Endothelial cell of umbilical vein (primary cell): ENCODE data around the gene RGS11. TPM values are rescaled to one million over a fixed set of nuclear protein-coding genes. Genes with fewer than 3 reads are reported as not detected.

Experiments
- BruUV-seq: library from RNA; stranded (reverse); fragments of 400-500 nt; replicated peaks from 2 replicates; lab custom pipeline; 2021; lab: Mats Ljungman, UMichigan
- CTCF ChIA-PET: fragments of 300-600, 350-600 bp; sonication (Branson Sonifier 250); formaldehyde crosslinking; loops from one replicate; lab custom pipeline; 2021; ENCODE audit warnings: antibody characterized with exemption, inconsistent platforms; lab: Charles Lee
- POLR2A ChIA-PET: fragments of 300-600, 350-600 bp; sonication (Branson Sonifier 250); formaldehyde crosslinking; loops from one replicate; lab custom pipeline; 2021; ENCODE audit warnings: antibody characterized with exemption, inconsistent platforms; lab: Charles Lee
- DNase-seq: peaks from one replicate; pipeline ENCODE4 v3.0.0-alpha.2; 2011; ENCODE audit warnings: low read depth, low spot score
- FAIRE-seq: peaks from 2 replicates; lab custom pipeline; 2011; peaks lifted over from hg19 to GRCh38; lab: Jason Lieb, UNC
- H2AFZ ChIP-seq: 2 replicates; pipeline ENCODE4 v1.6.0; 2012; ENCODE audit warnings: low read depth, low read length, control low read depth, inconsistent platforms
- H3K27ac ChIP-seq: 2 replicates; pipeline ENCODE4 v1.5.1; 2011; ENCODE audit warnings: low read depth, mild to moderate bottlenecking, control low read depth, low read length, moderate library complexity; ENCODE audit not compliant: insufficient read depth
- H3K27me3 ChIP-seq, 2 experiments: 2 replicates each; pipeline versions ENCODE4 v1.6.0 to v1.6.1; 2011; ENCODE audit warnings: low read length in 2 of 2, mixed read lengths in 1 of 2; ENCODE audit not compliant: control insufficient read depth in 2 of 2, insufficient read depth in 2 of 2
- H3K36me3 ChIP-seq, 2 experiments: 2 replicates in 1 of 2; 3 replicates in 1 of 2; pipeline ENCODE4 v1.5.1; 2011; ENCODE audit warnings: low read length in 2 of 2, mild to moderate bottlenecking in 1 of 2, moderate library complexity in 1 of 2; ENCODE audit not compliant: control insufficient read depth in 2 of 2, insufficient read depth in 2 of 2; ENCODE audit errors: extremely low read depth in 1 of 2
- H3K4me1 ChIP-seq: 3 replicates; pipeline ENCODE4 v1.5.1; 2011; ENCODE audit warnings: mild to moderate bottlenecking, low read length; ENCODE audit not compliant: control insufficient read depth, insufficient read depth; ENCODE audit errors: extremely low read depth
- H3K4me2 ChIP-seq: 2 replicates; pipeline ENCODE4 v1.6.1; 2011; ENCODE audit warnings: low read length, control low read depth, mixed read lengths; ENCODE audit not compliant: insufficient read depth
- H3K4me3 ChIP-seq, 3 experiments: fragments of 200-600 bp in 1 of 3; sonication (generic), shearing (Covaris generic) in 1 of 3; replicated peaks in 1 of 3; 2 replicates each; pipeline ENCODE4 v1.5.1; 2011 to 2016; ENCODE audit warnings: control low read depth in 3 of 3, low read length in 3 of 3, mild to moderate bottlenecking in 2 of 3, inconsistent platforms in 1 of 3, low read depth in 1 of 3, moderate library complexity in 1 of 3; ENCODE audit not compliant: insufficient read depth in 1 of 3
- H3K79me2 ChIP-seq: 2 replicates; pipeline ENCODE4 v1.6.0; 2012; ENCODE audit warnings: low read length, inconsistent platforms; ENCODE audit not compliant: control insufficient read depth, insufficient read depth
- H3K9ac ChIP-seq: replicated peaks from 2 replicates; pipeline ENCODE3; 2011; ENCODE audit warnings: low read length, control low read depth; ENCODE audit not compliant: insufficient read depth; ENCODE audit errors: extremely low read depth
- H3K9me1 ChIP-seq: replicated peaks from 3 replicates; pipeline ENCODE4 v1.6.0; 2011; ENCODE audit warnings: mild to moderate bottlenecking, low read length; ENCODE audit not compliant: control insufficient read depth, insufficient read depth; ENCODE audit errors: extremely low read depth
- H3K9me3 ChIP-seq: replicated peaks from 2 replicates; pipeline ENCODE4 v1.5.1; 2012; ENCODE audit warnings: low read length, inconsistent platforms; ENCODE audit not compliant: control insufficient read depth, insufficient read depth
- H4K20me1 ChIP-seq: replicated peaks from 2 replicates; pipeline ENCODE3; 2011; ENCODE audit warnings: mild to moderate bottlenecking, low read length; ENCODE audit not compliant: control insufficient read depth, insufficient read depth; ENCODE audit errors: extremely low read depth
- CTCF ChIP-seq, 2 donors: IDR thresholded peaks; 1 replicate in 1 of 2; 2 replicates in 1 of 2; pipeline ENCODE4 v1.5.1; 2011; ENCODE audit warnings: low read length in 2 of 2, mild to moderate bottlenecking in 2 of 2, moderate library complexity in 2 of 2, control low read depth in 1 of 2, inconsistent platforms in 1 of 2, low read depth in 1 of 2; ENCODE audit not compliant: insufficient read depth in 1 of 2; ENCODE audit errors: extremely low read depth in 1 of 2
- EZH2 ChIP-seq: IDR thresholded peaks from 2 replicates; pipeline ENCODE4 v1.6.1; 2012; ENCODE audit warnings: borderline replicate concordance, low read depth, mild to moderate bottlenecking, moderate library complexity, low read length, inconsistent platforms; ENCODE audit not compliant: severe bottlenecking
- FOS ChIP-seq: IDR thresholded peaks from 2 replicates; pipeline ENCODE4 v1.6.1; 2011; ENCODE audit warnings: mild to moderate bottlenecking, low read length, moderate library complexity, borderline replicate concordance; ENCODE audit not compliant: insufficient read depth
- GATA2 ChIP-seq: IDR thresholded peaks from 2 replicates; pipeline ENCODE4 v1.7.0; 2011; ENCODE audit warnings: low read depth, mild to moderate bottlenecking, moderate library complexity, mixed read lengths, low read length; ENCODE audit not compliant: insufficient read length, insufficient read depth
- JUN ChIP-seq: IDR thresholded peaks from 2 replicates; pipeline ENCODE4 v1.6.1; 2011; ENCODE audit warnings: borderline replicate concordance, low read depth; ENCODE audit not compliant: insufficient read length, insufficient read depth
- MAX ChIP-seq: IDR thresholded peaks from 2 replicates; pipeline ENCODE4 v1.6.1; 2011; ENCODE audit not compliant: insufficient read depth, insufficient read length
- MYC ChIP-seq: IDR thresholded peaks from one replicate; pipeline ENCODE4 v1.6.1; 2011; ENCODE audit warnings: mild to moderate bottlenecking, low read depth, low read length
- POLR2A ChIP-seq: IDR thresholded peaks from 2 replicates; pipeline ENCODE4 v1.6.1; 2012; ENCODE audit warnings: low read depth, mild to moderate bottlenecking, control low read depth, low read length
- POLR2AphosphoS5 ChIP-seq: IDR thresholded peaks from 2 replicates; pipeline ENCODE4 v1.6.1; 2012; ENCODE audit warnings: low read depth, mild to moderate bottlenecking, control low read depth, low read length, moderate library complexity; ENCODE audit not compliant: insufficient read depth
- dilution Hi-C: fragments of 300-500 bp; cut with MboI; formaldehyde crosslinking; loops from one replicate; pipeline ENCODE4 v1.15.0; 2019; ENCODE audit warnings: low sequenced_read_pairs; ENCODE audit not compliant: extremely low pct_ligation_motif_present
- intact Hi-C: fragments of 100-400 bp; cut with micrococcal nuclease; formaldehyde crosslinking; loops from one replicate; pipeline ENCODE4 v1.10.0; 2022
- polyA plus RNA-seq, 4 experiments: library from polyadenylated mRNA; depleted of rRNA in 3 of 4; stranded (reverse) in 3 of 4; unstranded in 1 of 4; fragments of >200 nt; gene quantifications; 2 replicates each; pipeline versions ENCODE4 v1.2.1 to v1.2.3, GENCODE V29; 2011 to 2012; ENCODE audit warnings: missing spikeins in 1 of 4
- total RNA-seq: library from RNA; stranded (reverse); gene quantifications from 2 replicates; pipeline ENCODE4 v1.2.3, GENCODE V29; 2021

Gene RGS11
- total and polyA plus RNA-seq, 2 donors (not counting 3 experiments of a cell fraction or from before 2014, with no cell fraction given), result 3.0 to 4.9 TPM

GRCh38 chr16:296276-296675, 20.5 kb upstream of the RGS11 start:
- no TSS peak for BruUV-seq
- ChIA-PET POLR2A (no interaction called here), CTCF (no interaction called here)
- H3K27me3 ChIP-seq, result no peaks in the 10 kb centered on the region
- no peak overlapping the region for H2AFZ ChIP-seq
- FAIRE-seq, result no peak
- TF ChIP-seq FOS (no peak), EZH2 (no peak), POLR2AphosphoS5 (no peak), GATA2 (no peak), MYC (no peak), JUN (no peak), POLR2A (no peak), CTCF (IDR thresholded peaks at IDR 0.05; ENCODE audit: extremely low read depth in 1 of 2, insufficient read depth in 1 of 2, low read depth in 1 of 2, low read length in 2 of 2) (no peak), MAX (no peak)
- dilution Hi-C loops, result no loop called here
- H3K9me1 ChIP-seq, result no peaks in the 10 kb centered on the region
- no peak overlapping the region for H3K9ac ChIP-seq
- H3K9me3 ChIP-seq, result no peaks in the 10 kb centered on the region
- intact Hi-C loops, result no loop called here
- H3K27ac ChIP-seq, result no peak overlapping the region
- no peak overlapping the region for H3K4me3 ChIP-seq
- no peaks in the 10 kb centered on the region for H3K79me2 ChIP-seq
- H3K4me1 ChIP-seq, result no peaks in the 10 kb centered on the region
- DNase-seq, result no peak
- peaks cover 0 to 21% of the 10 kb centered on the region in 2 experiments for H3K36me3 ChIP-seq
- no peak overlapping the region for H3K4me2 ChIP-seq
- H4K20me1 ChIP-seq, result no peaks in the 10 kb centered on the region
